Mesendoderm (in vitro differentiated cells): ENCODE measurements around the gene OPN3.

Experiments
- DNase-seq: peaks from one replicate; pipeline ENCODE4 v3.0.0; 2013
- H2AK5ac ChIP-seq: 2 replicates; pipeline ENCODE4 v1.6.1; 2013; ENCODE audit warnings: low read length, inconsistent platforms
- H2BK120ac ChIP-seq: 2 replicates; pipeline ENCODE4 v1.6.1; 2013; ENCODE audit warnings: low read depth, mild to moderate bottlenecking, low read length, moderate library complexity, mixed read lengths
- H2BK15ac ChIP-seq: replicated peaks from 2 replicates; pipeline ENCODE4 v1.6.1; 2013; ENCODE audit warnings: low read depth, mild to moderate bottlenecking, moderate library complexity
- H2BK5ac ChIP-seq: 2 replicates; pipeline ENCODE4 v1.6.1; 2013; ENCODE audit warnings: low read length, inconsistent platforms
- H3K18ac ChIP-seq: 2 replicates; pipeline ENCODE4 v1.6.1; 2013; ENCODE audit warnings: mild to moderate bottlenecking, low read length, mixed read lengths
- H3K23ac ChIP-seq: one replicate; pipeline ENCODE4 v1.6.1; 2013; ENCODE audit warnings: low read length
- H3K27ac ChIP-seq: 2 replicates; pipeline ENCODE4 v1.5.1; 2013; ENCODE audit warnings: low read depth, mild to moderate bottlenecking, inconsistent platforms, low read length, moderate library complexity
- H3K27me3 ChIP-seq: 2 replicates; pipeline ENCODE4 v1.6.1; 2013; ENCODE audit warnings: low read length, control low read depth, mild to moderate bottlenecking, inconsistent platforms; ENCODE audit not compliant: insufficient read depth, poor library complexity
- H3K36me3 ChIP-seq: 2 replicates; pipeline ENCODE4 v1.6.1; 2013; ENCODE audit warnings: low read length, inconsistent platforms; ENCODE audit not compliant: control insufficient read depth, insufficient read depth
- H3K4ac ChIP-seq: one replicate; pipeline ENCODE4 v1.6.1; 2013; ENCODE audit warnings: low read depth, mild to moderate bottlenecking, low read length, moderate library complexity
- H3K4me1 ChIP-seq: 2 replicates; pipeline ENCODE4 v1.6.1; 2013; ENCODE audit warnings: low read depth, low read length, inconsistent platforms; ENCODE audit not compliant: control insufficient read depth
- H3K4me2 ChIP-seq: 2 replicates; pipeline ENCODE4 v1.6.1; 2013; ENCODE audit warnings: low read length
- H3K4me3 ChIP-seq: 2 replicates; pipeline ENCODE4 v1.5.1; 2013; ENCODE audit warnings: mild to moderate bottlenecking, low read length
- H3K56ac ChIP-seq: one replicate; pipeline ENCODE4 v1.6.1; 2013; ENCODE audit warnings: low read length
- H3K79me1 ChIP-seq: 2 replicates; pipeline ENCODE4 v1.6.1; 2013; ENCODE audit warnings: low read length, inconsistent platforms
- H3K79me2 ChIP-seq: 2 replicates; pipeline ENCODE4 v1.6.1; 2013; ENCODE audit warnings: mild to moderate bottlenecking, low read length; ENCODE audit not compliant: control insufficient read depth, insufficient read depth
- H3K9ac ChIP-seq: 2 replicates; pipeline ENCODE4 v1.6.1; 2013; ENCODE audit warnings: low read length, inconsistent platforms
- H4K5ac ChIP-seq: one replicate; pipeline ENCODE4 v1.6.1; 2013; ENCODE audit warnings: low read length
- H4K8ac ChIP-seq: one replicate; pipeline ENCODE4 v1.6.1; 2013; ENCODE audit warnings: low read depth, mild to moderate bottlenecking, control low read depth, low read length, moderate library complexity
- WGBS: extraction: QIAGEN DNeasy Blood & Tissue Kit; methylation state at CpG from one replicate; pipeline ENCODE4 v1.1.7; 2013; ENCODE audit warnings: low lambda C conversion rate, missing lambda C conversion rate; ENCODE audit not compliant: insufficient coverage; ENCODE audit errors: extremely low coverage; 5-methylcytosine and 5-hydroxymethylcytosine counted together

The OPN3 gene

GRCh38 chr1:241638909-241639622 lies 1.1 kb downstream of the OPN3 start:
- H3K27me3 ChIP-seq, result no peaks in the 10 kb centered on the region

GRCh38 chr1:241638099-241638682 lies 2.0 kb downstream of the OPN3 start:
- no peaks in the 10 kb centered on the region for H3K27me3 ChIP-seq
- no peak overlapping the region for H3K56ac ChIP-seq
- H3K79me2 ChIP-seq, result peaks cover 29% of the 10 kb centered on the region
- no peak overlapping the region for H3K27ac ChIP-seq
- no peak overlapping the region for H4K5ac ChIP-seq
- H3K18ac ChIP-seq, result no peak overlapping the region
- H2BK15ac ChIP-seq, result no peak overlapping the region
- H3K4ac ChIP-seq, result no peak overlapping the region
- DNase-seq, result peak; percentile 22
- no peak overlapping the region for H2AK5ac ChIP-seq
- no peak overlapping the region for H4K8ac ChIP-seq
- H2BK120ac ChIP-seq, result no peak overlapping the region
- H3K9ac ChIP-seq, result no peak overlapping the region
- H3K4me2 ChIP-seq, result peak overlapping the region; percentile 29
- H3K4me3 ChIP-seq, result no peak overlapping the region
- peaks cover 9% of the 10 kb centered on the region for H3K4me1 ChIP-seq
- no peak overlapping the region for H2BK5ac ChIP-seq
- H3K36me3 ChIP-seq, result peaks cover 2% of the 10 kb centered on the region
- WGBS, result no CpG with 5 or more reads among the region's 5 CpGs
- H3K79me1 ChIP-seq, result peaks cover 7% of the 10 kb centered on the region
- no peak overlapping the region for H3K23ac ChIP-seq

More at GRCh38 chr1:241638909-241639622, 1.1 kb downstream of the OPN3 start:
- peaks cover 9% of the 10 kb centered on the region for H3K4me1 ChIP-seq
- H2BK5ac ChIP-seq, result no peak overlapping the region
- no peak overlapping the region for H2AK5ac ChIP-seq
- H3K36me3 ChIP-seq, result peaks cover 2% of the 10 kb centered on the region
- WGBS, result no CpG with 5 or more reads among the region's 11 CpGs
- peak overlapping the region; percentile 1 for H3K18ac ChIP-seq
- no peak overlapping the region for H2BK15ac ChIP-seq
- peaks cover 28% of the 10 kb centered on the region for H3K79me2 ChIP-seq
- H3K56ac ChIP-seq, result peak overlapping the region; percentile 90
- no peak overlapping the region for H4K8ac ChIP-seq
- H3K27ac ChIP-seq, result no peak overlapping the region
- no peak overlapping the region for H4K5ac ChIP-seq
- no peak overlapping the region for H3K23ac ChIP-seq
- H3K4me2 ChIP-seq, result peak overlapping the region; percentile 17
- peaks cover 6% of the 10 kb centered on the region for H3K79me1 ChIP-seq
- H2BK120ac ChIP-seq, result no peak overlapping the region
- H3K4me3 ChIP-seq, result peak overlapping the region; percentile 78
- peak overlapping the region; percentile 85 for H3K9ac ChIP-seq
- peak overlapping the region; percentile 23 for H3K4ac ChIP-seq
- DNase-seq, result no peak

GRCh38 chr1:241637604-241638003 lies 2.6 kb downstream of the OPN3 start:
- WGBS, result no CpG with 5 or more reads among the region's 4 CpGs
- H4K8ac ChIP-seq, result no peak overlapping the region
- H3K56ac ChIP-seq, result no peak overlapping the region
- peaks cover 9% of the 10 kb centered on the region for H3K4me1 ChIP-seq
- H2BK15ac ChIP-seq, result no peak overlapping the region
- H2BK5ac ChIP-seq, result no peak overlapping the region
- peaks cover 2% of the 10 kb centered on the region for H3K36me3 ChIP-seq
- no peak overlapping the region for H3K4me2 ChIP-seq
- peaks cover 29% of the 10 kb centered on the region for H3K79me2 ChIP-seq
- no peak overlapping the region for H3K4ac ChIP-seq
- H3K79me1 ChIP-seq, result peaks cover 7% of the 10 kb centered on the region
- no peak overlapping the region for H3K23ac ChIP-seq
- peak; percentile 79 for DNase-seq
- H2AK5ac ChIP-seq, result no peak overlapping the region
- H2BK120ac ChIP-seq, result no peak overlapping the region
- no peak overlapping the region for H4K5ac ChIP-seq
- no peak overlapping the region for H3K9ac ChIP-seq
- no peaks in the 10 kb centered on the region for H3K27me3 ChIP-seq
- H3K18ac ChIP-seq, result no peak overlapping the region
- no peak overlapping the region for H3K27ac ChIP-seq
- no peak overlapping the region for H3K4me3 ChIP-seq

GRCh38 chr1:241637046-241637590 lies 3.1 kb downstream of the OPN3 start:
- H3K4ac ChIP-seq, result no peak overlapping the region
- H3K18ac ChIP-seq, result no peak overlapping the region
- no peaks in the 10 kb centered on the region for H3K27me3 ChIP-seq
- no peak overlapping the region for H4K5ac ChIP-seq
- H3K36me3 ChIP-seq, result peaks cover 2% of the 10 kb centered on the region
- no peak overlapping the region for H3K27ac ChIP-seq
- no peak overlapping the region for H3K4me2 ChIP-seq
- H2BK120ac ChIP-seq, result no peak overlapping the region
- H3K4me3 ChIP-seq, result no peak overlapping the region
- H3K9ac ChIP-seq, result no peak overlapping the region
- H3K56ac ChIP-seq, result no peak overlapping the region
- H3K79me2 ChIP-seq, result peaks cover 29% of the 10 kb centered on the region
- H3K79me1 ChIP-seq, result peaks cover 7% of the 10 kb centered on the region
- peaks cover 9% of the 10 kb centered on the region for H3K4me1 ChIP-seq
- H3K23ac ChIP-seq, result no peak overlapping the region
- no peak overlapping the region for H2BK15ac ChIP-seq
- DNase-seq, result peak; percentile 46
- no peak overlapping the region for H2BK5ac ChIP-seq
- no peak overlapping the region for H4K8ac ChIP-seq
- H2AK5ac ChIP-seq, result no peak overlapping the region

GRCh38 chr1:241636291-241636690 lies 3.9 kb downstream of the OPN3 start:
- no peak overlapping the region for H3K9ac ChIP-seq
- H3K4me2 ChIP-seq, result no peak overlapping the region
- H3K56ac ChIP-seq, result no peak overlapping the region
- no peak overlapping the region for H3K23ac ChIP-seq
- H2BK120ac ChIP-seq, result no peak overlapping the region
- no peak overlapping the region for H3K4ac ChIP-seq
- peaks cover 29% of the 10 kb centered on the region for H3K79me2 ChIP-seq
- peaks cover 9% of the 10 kb centered on the region for H3K4me1 ChIP-seq
- no peak overlapping the region for H3K18ac ChIP-seq
- H3K4me3 ChIP-seq, result no peak overlapping the region
- H4K8ac ChIP-seq, result no peak overlapping the region
- no peak overlapping the region for H2BK15ac ChIP-seq
- DNase-seq, result no peak
- H4K5ac ChIP-seq, result no peak overlapping the region
- H3K36me3 ChIP-seq, result peaks cover 2% of the 10 kb centered on the region
- H3K27ac ChIP-seq, result no peak overlapping the region
- no peak overlapping the region for H2AK5ac ChIP-seq
- no CpG with 5 or more reads among the region's 1 CpG for WGBS
- peaks cover 7% of the 10 kb centered on the region for H3K79me1 ChIP-seq
- H3K27me3 ChIP-seq, result no peaks in the 10 kb centered on the region
- H2BK5ac ChIP-seq, result no peak overlapping the region
